Fibroblast of upper back skin (primary cell): ENCODE measurements around the gene CYGB.
A peak's percentile ranks its signal among the peaks of the same experiment; 100 is the strongest.
"Not testable (repeated sequence)": the region's sequence is repeated elsewhere in the genome, so short reads cannot be mapped to it uniquely, and the experiment has no call there.

Experiments used
- DNase-seq: peaks from one replicate; pipeline ENCODE4 v3.0.0-alpha.2; 2013

Gene CYGB

DNA sequence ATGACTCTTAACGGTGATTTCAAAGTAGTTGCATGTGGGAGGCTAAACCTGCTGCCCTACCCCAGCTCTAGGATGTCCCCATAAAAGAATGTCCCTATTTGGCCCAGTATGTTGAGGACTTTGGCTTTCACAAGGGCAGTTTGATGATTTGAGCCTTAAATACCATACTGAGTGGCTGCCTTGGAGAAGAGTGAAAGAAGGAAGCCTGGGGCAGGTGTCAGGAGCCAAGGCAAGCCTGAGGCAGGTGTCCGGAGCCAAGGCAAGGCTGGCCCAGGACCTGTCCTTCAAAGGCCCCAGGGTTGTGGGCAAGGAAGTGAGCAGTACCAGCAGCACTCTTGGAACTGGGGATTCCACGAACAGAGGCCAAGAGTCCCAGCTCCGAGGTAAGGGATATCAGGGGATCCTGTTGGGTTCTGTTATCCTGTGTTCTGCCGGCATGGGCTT is 29.5 kb upstream of the CYGB start:
- no peak for DNase-seq

DNA sequence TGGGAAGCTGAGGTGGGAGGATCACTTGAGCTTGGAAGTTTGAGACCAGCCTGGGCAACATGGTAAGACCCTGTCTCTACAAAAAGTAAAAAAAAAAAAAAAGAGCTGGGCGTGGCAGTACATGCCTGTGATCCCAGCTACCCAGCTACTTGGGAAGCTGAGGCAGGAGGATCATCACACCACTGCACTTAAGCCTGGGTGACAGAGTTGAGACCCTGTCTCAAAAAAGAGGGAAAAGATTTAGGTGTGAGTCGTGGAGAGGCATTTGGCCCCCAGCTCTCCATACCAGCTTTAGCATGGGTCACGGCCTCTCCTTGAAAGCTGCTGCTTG is 29.1 kb upstream of the CYGB start:
- no peak for DNase-seq

DNA sequence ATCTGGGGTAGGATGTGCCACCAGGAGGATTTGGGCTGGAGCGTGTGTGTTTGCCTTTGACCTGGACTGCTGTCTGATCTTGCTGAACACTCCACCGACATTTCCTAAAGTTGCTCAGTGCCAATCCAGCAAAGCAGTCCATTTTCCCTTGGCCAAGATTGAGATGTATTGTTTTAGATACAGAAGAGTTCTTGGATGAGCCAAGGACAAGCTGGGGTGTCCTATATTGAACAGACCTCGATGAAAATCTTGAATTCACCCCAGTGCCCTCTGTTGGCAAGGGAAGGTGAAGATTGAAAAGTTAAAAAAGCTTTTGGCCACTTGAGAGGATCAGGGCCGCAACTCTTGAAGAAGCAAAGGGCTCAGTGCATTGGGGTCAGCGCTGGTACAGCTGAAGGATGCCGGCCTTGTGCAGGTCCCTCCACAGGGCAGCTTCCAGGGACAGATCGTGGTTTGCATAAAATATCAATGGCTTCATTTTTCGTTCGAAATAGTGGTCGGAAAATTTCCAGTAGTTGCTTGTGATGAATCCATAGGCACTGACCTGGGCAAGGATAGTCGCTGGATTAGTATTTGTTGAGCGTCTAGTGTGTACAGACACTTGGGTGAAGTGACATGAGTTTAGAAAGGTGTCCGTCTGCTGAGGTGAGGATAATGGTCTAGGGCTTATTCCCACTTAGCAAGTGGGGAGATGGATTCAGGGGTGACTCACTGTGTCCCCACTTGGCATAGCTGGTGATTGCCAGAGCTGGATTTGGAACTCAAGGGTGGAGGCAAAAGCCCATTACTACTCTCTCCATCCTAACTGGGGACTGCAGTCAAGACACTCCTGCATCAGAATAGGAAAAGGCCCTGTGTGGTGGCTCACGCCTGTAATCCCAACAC is 28.5 kb upstream of the CYGB start:
- no peak for DNase-seq

- DNase-seq, result not testable (repeated sequence)
Observed at GRCh38 chr17:76564991-76565727, 27.6 kb upstream of the CYGB start.

DNA sequence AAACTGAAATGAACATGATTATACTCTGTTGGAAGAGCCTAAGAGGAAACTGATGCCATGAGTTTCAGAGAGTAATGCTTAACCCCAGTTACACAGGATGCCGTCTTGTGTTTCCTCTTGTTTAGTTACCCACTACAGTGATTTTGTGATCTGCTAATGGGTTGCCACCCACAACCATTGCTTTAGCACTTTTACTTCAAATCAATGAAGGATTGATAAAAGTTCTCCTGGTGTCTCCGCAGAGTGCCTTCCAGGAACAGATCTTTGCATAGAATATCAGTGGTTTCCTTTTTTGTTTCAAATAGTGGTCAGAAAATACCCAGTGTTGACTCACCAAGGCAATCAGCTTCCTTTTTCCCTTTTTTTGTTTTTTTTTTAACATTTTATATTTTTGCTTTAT is 25.9 kb upstream of the CYGB start:
- not testable (repeated sequence) for DNase-seq

DNA sequence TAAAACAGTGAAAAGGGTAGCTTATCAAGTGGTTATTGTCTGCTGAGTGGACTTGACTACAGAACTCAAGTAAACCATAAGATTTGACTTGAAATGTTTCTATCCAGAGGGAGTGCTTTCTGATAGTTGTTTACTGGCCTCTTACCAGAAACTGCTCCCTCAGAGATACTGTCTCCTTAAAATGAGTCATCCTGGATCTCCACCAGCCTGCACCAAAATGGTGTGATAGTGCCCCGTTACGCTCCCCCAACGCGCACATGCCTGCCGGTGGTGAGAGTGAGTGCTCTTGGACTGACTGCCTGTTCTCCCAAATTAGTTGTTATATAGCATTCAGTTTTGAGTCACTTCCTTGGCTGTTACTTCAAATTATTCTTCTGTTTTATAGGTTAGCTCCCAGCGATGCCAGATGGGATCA is 25.2 kb upstream of the CYGB start:
- peak; percentile 67 for DNase-seq

- peak; percentile 74 for DNase-seq
Observed at GRCh38 chr17:76561799-76562268, 24.3 kb upstream of the CYGB start.

DNA sequence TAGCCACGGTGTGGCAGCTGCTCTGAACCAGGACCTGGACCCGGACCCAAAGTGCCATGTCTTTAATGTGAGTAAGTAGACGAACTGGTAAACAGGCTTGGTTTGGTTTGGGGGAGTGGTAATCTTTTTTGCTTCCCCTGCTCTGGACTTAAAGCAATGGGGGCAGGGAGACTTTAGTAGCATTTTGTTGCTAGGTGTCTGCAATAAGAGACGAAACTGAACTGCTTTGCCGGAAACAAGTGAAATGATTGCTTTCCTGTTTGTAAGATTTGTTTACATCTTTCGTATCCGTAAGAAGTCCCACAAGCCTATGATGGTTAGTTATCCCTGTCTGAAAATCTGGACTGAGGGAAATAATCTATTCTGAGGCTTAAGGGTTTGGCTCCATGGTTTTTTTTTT is 23.8 kb upstream of the CYGB start:
- no peak for DNase-seq

GRCh38 chr17:76560877-76561221 is 23.3 kb upstream of the CYGB start:
- no peak for DNase-seq

DNA sequence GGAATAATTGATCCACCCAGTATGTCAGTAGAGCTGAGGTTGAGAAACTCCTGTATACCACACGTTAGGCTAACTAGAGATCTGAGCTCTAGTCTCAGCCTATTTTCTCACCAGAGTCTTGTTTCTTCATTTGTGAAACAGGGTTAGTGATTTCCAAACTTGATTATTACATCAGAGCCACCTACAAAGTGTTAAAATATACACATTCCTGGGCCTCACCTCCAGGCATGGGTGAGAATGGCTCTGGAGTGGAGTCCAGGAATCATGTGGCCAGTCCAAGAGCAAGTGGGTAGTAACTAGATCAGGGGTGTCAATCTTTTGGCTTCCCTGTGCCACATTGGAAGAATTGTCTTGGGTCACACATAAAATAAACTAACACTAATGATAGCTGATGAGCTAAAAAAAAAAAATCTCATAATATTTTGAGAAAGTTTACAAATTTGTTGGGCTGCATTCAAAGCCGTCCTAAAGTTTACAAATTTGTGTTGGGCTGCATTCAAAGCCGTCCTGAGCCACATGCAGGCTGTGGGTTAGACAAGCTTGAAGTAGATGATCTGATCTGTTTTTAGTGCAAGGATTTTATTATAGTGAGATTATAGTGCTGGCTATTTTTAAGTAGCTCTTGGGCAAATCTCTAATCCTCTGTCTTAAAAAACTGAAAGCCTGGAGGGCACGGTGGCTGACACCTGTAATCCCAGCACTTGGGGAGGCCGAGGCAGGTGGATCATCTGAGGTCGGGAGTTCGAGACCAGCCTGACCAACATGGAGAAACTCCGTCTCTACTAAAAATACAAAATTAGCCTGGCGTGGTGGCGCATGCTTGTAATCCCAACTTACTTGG is 22.7 kb upstream of the CYGB start:
- DNase-seq, result no peak

GRCh38 chr17:76559460-76559859 is 22.0 kb upstream of the CYGB start:
- DNase-seq, result not testable (repeated sequence)

GRCh38 chr17:76558198-76559095 is 20.9 kb upstream of the CYGB start:
- DNase-seq, result peak; percentile 23

DNA sequence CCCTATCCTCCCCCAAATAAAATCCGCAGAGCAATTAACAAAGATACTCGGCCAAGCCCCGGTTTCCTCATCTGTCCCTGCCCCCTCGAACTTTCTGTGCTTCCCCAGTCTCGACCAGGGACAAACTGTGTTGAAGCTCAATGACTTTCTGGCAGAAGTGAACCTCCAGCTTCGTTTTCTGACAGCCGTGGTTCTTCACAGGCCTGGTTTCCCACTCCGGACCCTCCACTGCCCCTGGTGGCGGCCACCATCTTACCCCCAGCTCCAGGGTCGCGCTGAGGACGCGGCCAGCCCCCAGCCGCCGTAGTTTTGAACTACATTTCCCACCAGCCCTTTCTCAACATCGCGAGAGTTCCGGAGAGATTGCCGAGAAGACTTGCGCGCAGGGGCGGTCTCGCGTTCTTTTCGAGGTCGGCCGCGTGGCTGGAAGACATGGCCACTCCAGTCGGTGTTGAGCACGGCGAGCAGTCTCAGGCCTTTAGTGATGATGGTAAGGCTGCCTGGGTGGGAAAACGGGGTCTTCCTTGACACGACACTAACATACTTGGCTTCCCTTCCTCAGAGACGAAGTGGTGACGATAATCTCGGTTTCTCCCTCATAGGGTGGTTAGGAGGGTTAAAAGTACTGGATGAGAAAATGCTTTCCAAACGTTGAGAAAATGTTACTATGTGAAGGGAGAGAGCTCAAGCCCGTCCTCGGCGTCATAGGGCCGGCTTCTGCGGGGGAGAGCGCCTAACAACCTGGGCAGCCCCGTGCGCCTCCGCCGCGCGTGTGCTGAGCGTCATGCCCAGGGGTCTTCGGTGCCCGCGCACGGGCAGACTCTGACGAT is 20.1 kb upstream of the CYGB start:
- DNase-seq, result peak; percentile 97

DNA sequence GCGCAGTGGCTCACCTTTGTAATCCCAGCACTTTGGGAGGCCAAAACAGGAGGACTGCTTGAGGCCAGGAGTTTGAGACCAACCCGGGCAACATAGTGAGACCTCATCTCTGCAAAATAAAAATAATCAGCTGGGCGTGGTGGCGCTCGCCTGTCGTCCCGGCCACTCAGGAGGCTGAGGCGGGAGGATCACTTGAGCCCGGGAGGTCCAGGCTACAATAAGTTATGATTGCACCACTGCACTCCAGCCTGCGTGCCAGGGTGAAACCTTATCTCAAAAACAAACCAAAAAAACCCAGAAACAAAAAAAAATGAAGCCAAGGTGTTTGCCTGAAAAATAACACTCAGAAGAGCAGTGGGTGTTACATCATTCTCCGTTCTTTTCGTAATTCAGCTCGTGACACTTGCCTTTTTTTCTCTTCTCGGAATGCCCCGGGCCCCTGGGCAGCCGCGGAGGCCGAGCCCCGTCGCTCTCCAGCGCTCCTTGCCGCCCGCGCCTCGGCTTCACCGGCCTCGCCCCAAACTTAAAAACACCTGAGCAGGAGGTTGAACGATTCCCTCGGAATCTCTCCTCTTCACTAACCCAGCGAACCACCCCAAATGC is 19.4 kb upstream of the CYGB start:
- DNase-seq, result peak; percentile 8

DNA sequence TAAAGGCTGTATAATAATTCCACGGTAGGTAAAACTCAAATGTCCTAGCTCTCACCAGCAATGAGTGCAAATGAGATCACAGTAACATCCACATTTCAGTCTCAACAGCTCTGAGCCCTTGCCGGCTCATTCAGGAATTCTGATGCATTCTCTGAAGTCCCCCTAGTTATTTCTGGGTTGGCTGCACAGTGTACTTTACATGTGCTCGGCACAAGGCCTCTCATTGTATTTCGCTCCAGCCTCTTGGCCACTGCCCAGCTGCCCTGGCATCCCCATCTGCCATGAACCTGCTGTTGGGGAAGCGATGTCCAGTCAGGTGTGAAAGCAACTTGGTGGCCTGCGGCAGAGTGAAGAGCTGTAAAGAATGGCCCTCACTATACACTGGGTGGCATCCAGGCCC is 16.6 kb upstream of the CYGB start:
- no peak for DNase-seq

GRCh38 chr17:76553178-76553908 is 15.8 kb upstream of the CYGB start:
- DNase-seq, result no peak

DNA sequence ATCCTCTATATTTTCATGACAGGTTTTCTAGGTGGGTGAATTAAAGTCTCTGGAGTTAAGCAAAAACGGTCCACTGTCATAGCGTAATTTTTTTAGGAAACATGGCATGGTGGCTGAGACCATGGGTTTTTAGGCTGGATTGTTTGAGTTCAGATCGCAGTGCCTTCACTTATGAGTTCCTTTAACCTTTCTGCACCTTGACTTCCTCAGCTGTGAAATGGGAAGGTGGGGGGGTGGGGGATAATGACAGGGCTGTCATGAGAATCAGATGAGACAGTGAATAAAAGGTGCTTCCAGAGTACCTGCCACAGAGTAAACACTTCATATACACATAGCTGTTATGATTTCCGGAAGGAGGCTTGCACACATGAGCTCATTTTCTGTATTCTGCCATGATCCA is 14.2 kb upstream of the CYGB start:
- no peak for DNase-seq

GRCh38 chr17:76550712-76551615 is 13.5 kb upstream of the CYGB start:
- no peak for DNase-seq

GRCh38 chr17:76549539-76549938 is 12.0 kb upstream of the CYGB start:
- no peak for DNase-seq
